A549 (cell line): ENCODE data around the gene GORASP1.

Source experiments
- CEBPB ChIP-seq, 2 experiments: fragments of >200 bp in 1 of 2; sonication (Bioruptor Twin) in 1 of 2; formaldehyde crosslinking in 1 of 2; IDR thresholded peaks; 2 replicates each; pipeline ENCODE4 v1.6.1; 2012 to 2016
- EP300 ChIP-seq, 2 experiments: fragments of >200 bp; sonication (Bioruptor Twin); formaldehyde crosslinking; IDR thresholded peaks; 2 replicates in 1 of 2; 3 replicates in 1 of 2; pipeline ENCODE4 v1.6.1; 2016 to 2017
- ESRRA ChIP-seq: fragments of 150-350 bp; IDR thresholded peaks from 2 replicates; pipeline ENCODE4 v1.6.1; 2014; ENCODE audit warnings: mild to moderate bottlenecking, low read length, borderline replicate concordance
- TF ChIP-seq, protein P1 (sequence below): fragments of >200 bp; sonication (Bioruptor Twin); formaldehyde crosslinking; IDR thresholded peaks from 3 replicates; pipeline ENCODE4 v1.5.1; 2016
- TF ChIP-seq, protein P2 (sequence below): fragments of 200-600 bp; sonication (generic); IDR thresholded peaks from 2 replicates; pipeline ENCODE4 v1.6.1; 2016; ENCODE audit warnings: antibody characterized with exemption, mild to moderate bottlenecking, moderate library complexity

DNA sequence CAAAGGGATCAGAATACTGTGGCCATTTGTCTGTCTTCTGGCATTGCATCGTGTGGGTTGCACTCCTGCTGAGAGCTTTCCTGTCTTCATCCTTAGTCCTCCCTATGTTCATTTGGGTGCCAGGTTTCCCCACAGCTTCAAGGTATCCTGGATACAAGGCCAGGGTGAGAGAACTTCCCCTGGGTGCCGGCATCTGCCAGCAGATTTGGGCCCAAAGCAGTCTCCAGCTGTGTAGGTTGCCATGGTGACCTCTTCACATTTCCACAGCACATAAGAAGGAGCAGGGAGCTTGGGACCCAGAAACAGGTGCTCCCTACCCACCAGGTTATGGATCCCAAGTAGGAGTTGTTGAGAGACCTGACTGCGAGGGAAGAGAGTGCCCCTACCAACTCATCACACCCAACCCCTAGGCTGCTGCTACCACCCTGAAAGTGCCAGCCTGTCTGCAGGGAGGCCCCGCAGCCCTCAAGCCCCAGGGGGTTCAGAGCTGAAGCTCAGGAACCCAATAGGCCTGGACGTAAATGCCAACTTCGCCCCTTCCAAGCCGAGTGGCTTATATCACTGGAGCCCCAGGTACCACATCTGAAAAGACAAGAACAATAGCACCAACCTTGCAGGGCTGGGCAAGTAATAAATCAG lies 20.0 kb upstream of the GORASP1 start:
- TF ChIP-seq, protein P1, sequence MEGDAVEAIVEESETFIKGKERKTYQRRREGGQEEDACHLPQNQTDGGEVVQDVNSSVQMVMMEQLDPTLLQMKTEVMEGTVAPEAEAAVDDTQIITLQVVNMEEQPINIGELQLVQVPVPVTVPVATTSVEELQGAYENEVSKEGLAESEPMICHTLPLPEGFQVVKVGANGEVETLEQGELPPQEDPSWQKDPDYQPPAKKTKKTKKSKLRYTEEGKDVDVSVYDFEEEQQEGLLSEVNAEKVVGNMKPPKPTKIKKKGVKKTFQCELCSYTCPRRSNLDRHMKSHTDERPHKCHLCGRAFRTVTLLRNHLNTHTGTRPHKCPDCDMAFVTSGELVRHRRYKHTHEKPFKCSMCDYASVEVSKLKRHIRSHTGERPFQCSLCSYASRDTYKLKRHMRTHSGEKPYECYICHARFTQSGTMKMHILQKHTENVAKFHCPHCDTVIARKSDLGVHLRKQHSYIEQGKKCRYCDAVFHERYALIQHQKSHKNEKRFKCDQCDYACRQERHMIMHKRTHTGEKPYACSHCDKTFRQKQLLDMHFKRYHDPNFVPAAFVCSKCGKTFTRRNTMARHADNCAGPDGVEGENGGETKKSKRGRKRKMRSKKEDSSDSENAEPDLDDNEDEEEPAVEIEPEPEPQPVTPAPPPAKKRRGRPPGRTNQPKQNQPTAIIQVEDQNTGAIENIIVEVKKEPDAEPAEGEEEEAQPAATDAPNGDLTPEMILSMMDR, result no peak
- TF ChIP-seq, protein P2, sequence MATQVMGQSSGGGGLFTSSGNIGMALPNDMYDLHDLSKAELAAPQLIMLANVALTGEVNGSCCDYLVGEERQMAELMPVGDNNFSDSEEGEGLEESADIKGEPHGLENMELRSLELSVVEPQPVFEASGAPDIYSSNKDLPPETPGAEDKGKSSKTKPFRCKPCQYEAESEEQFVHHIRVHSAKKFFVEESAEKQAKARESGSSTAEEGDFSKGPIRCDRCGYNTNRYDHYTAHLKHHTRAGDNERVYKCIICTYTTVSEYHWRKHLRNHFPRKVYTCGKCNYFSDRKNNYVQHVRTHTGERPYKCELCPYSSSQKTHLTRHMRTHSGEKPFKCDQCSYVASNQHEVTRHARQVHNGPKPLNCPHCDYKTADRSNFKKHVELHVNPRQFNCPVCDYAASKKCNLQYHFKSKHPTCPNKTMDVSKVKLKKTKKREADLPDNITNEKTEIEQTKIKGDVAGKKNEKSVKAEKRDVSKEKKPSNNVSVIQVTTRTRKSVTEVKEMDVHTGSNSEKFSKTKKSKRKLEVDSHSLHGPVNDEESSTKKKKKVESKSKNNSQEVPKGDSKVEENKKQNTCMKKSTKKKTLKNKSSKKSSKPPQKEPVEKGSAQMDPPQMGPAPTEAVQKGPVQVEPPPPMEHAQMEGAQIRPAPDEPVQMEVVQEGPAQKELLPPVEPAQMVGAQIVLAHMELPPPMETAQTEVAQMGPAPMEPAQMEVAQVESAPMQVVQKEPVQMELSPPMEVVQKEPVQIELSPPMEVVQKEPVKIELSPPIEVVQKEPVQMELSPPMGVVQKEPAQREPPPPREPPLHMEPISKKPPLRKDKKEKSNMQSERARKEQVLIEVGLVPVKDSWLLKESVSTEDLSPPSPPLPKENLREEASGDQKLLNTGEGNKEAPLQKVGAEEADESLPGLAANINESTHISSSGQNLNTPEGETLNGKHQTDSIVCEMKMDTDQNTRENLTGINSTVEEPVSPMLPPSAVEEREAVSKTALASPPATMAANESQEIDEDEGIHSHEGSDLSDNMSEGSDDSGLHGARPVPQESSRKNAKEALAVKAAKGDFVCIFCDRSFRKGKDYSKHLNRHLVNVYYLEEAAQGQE, result no peak
- no peak for TF ChIP-seq CEBPB (IDR thresholded peaks at IDR 0.05)
- no peak for TF ChIP-seq EP300 (IDR thresholded peaks at IDR 0.05)
- no peak for TF ChIP-seq ESRRA
